Common myeloid progenitor, CD34-positive (primary cell): Measurements from ENCODE around the gene HSD11B2.

Experiments used
- CTCF ChIA-PET: fragments of 350-600 bp; sonication (Branson Sonifier 250); formaldehyde crosslinking; loops from one replicate; lab custom pipeline; 2021; ENCODE audit warnings: antibody characterized with exemption; lab: Charles Lee
- POLR2A ChIA-PET: fragments of 350-600 bp; sonication (Branson Sonifier 250); formaldehyde crosslinking; loops from one replicate; lab custom pipeline; 2021; ENCODE audit warnings: antibody characterized with exemption; lab: Charles Lee
- DNase-seq, 3 donors: peaks; one replicate each; pipeline versions ENCODE4 v3.0.0 to v3.0.0-alpha.2; 2013
- H3K27ac ChIP-seq, 2 experiments: 1 replicate in 1 of 2; 2 replicates in 1 of 2; pipeline ENCODE4 v1.7.0; 2013; ENCODE audit warnings: inconsistent platforms in 2 of 2, low read length in 2 of 2, mild to moderate bottlenecking in 2 of 2, low read depth in 1 of 2, moderate library complexity in 1 of 2; ENCODE audit not compliant: severe bottlenecking in 2 of 2, insufficient read depth in 1 of 2, poor library complexity in 1 of 2
- H3K27me3 ChIP-seq, 5 experiments: replicated peaks in 2 of 5; 1 replicate in 3 of 5; 2 replicates in 2 of 5; pipeline versions ENCODE4 v1.6.1 to v1.7.0; 2013; ENCODE audit warnings: low read length in 4 of 5, mild to moderate bottlenecking in 2 of 5, moderate library complexity in 2 of 5, inconsistent platforms in 1 of 5; ENCODE audit not compliant: insufficient read depth in 5 of 5, control insufficient read depth in 4 of 5
- H3K36me3 ChIP-seq, 4 experiments: 1 replicate in 2 of 4; 2 replicates in 2 of 4; pipeline versions ENCODE4 v1.6.1 to v1.7.0; 2013; ENCODE audit warnings: low read length in 3 of 4, control low read depth in 1 of 4, mild to moderate bottlenecking in 1 of 4; ENCODE audit not compliant: control insufficient read depth in 4 of 4, insufficient read depth in 4 of 4
- H3K4me1 ChIP-seq, 4 experiments: 1 replicate in 3 of 4; 2 replicates in 1 of 4; pipeline versions ENCODE4 v1.6.1 to v1.7.1; 2013; ENCODE audit warnings: low read length in 3 of 4, mild to moderate bottlenecking in 3 of 4, control low read depth in 1 of 4, inconsistent platforms in 1 of 4, moderate library complexity in 1 of 4; ENCODE audit not compliant: control insufficient read depth in 4 of 4, insufficient read depth in 4 of 4; ENCODE audit errors: control extremely low read depth in 1 of 4
- H3K4me3 ChIP-seq, 7 experiments: 1 replicate in 4 of 7; 2 replicates in 3 of 7; pipeline versions ENCODE4 v1.5.1 to v1.7.0; 2013; ENCODE audit warnings: mild to moderate bottlenecking in 7 of 7, low read length in 6 of 7, moderate library complexity in 6 of 7, inconsistent platforms in 2 of 7, low read depth in 2 of 7, control low read depth in 1 of 7; ENCODE audit not compliant: insufficient read depth in 4 of 7, control insufficient read depth in 1 of 7; ENCODE audit errors: extremely low read depth in 1 of 7
- H3K9me3 ChIP-seq, 5 experiments: 1 replicate in 4 of 5; 2 replicates in 1 of 5; pipeline versions ENCODE4 v1.6.1 to v1.7.1; 2013; ENCODE audit warnings: low read length in 4 of 5, mild to moderate bottlenecking in 2 of 5, inconsistent platforms in 1 of 5, low read depth in 1 of 5, moderate library complexity in 1 of 5; ENCODE audit not compliant: control insufficient read depth in 4 of 5, insufficient read depth in 2 of 5; ENCODE audit errors: control extremely low read depth in 1 of 5
- WGBS: methylation state at CpG from one replicate; pipeline ENCODE4 v1.1.5; 2013; ENCODE audit not compliant: insufficient coverage; 5-methylcytosine and 5-hydroxymethylcytosine counted together

HSD11B2 gene

GRCh38 chr16:67457611-67458010, 26.7 kb downstream of the HSD11B2 start:
- Histone ChIP-seq H3K27ac (no peak overlapping the region), H3K27me3 (no peaks in the 10 kb centered on the region), H3K9me3 (no peaks in the 10 kb centered on the region), H3K4me3 (no peak overlapping the region), H3K4me1 (peaks cover 0 to 11% (median 3%) of the 10 kb centered on the region in 4 experiments), H3K36me3 (peaks cover 2 to 58% (median 15%) of the 10 kb centered on the region in 4 experiments)
- CTCF ChIA-PET: interaction anchor here (2.8 to 12.3 kb wide), 3 partner anchors 9 to 33 kb away, joined by 8 to 149 read pairs (median 17); no protein-coding TSS in a partner anchor
- no peak for DNase-seq
- POLR2A ChIA-PET: no interaction called here
- WGBS: 90% methylated on average over 5 of the region's 7 CpGs

GRCh38 chr16:67458121-67458641, 27.3 kb downstream of the HSD11B2 start:
- ChIA-PET CTCF (interaction anchor here (0.6 to 12.3 kb wide), 5 partner anchors 12 to 34 kb away, joined by 3 to 149 read pairs (median 7); no protein-coding TSS in a partner anchor), POLR2A (no interaction called here)
- no peak overlapping the region for H3K27ac ChIP-seq
- H3K36me3 ChIP-seq: peaks cover 2 to 52% (median 9%) of the 10 kb centered on the region in 4 experiments
- no peak for DNase-seq
- H3K4me1 ChIP-seq: peaks cover 0 to 11% (median 3%) of the 10 kb centered on the region in 4 experiments
- no peak overlapping the region for H3K4me3 ChIP-seq
- no peaks in the 10 kb centered on the region for H3K27me3 ChIP-seq
- H3K9me3 ChIP-seq: no peaks in the 10 kb centered on the region
- WGBS: 97% methylated on average over 4 of the region's 6 CpGs

GRCh38 chr16:67459066-67459860, 28.3 kb downstream of the HSD11B2 start:
- POLR2A ChIA-PET: no interaction called here
- no peak overlapping the region for H3K27ac ChIP-seq
- no peak overlapping the region for H3K4me3 ChIP-seq
- no peak for DNase-seq
- WGBS: 87% methylated on average over 6 of the region's 7 CpGs
- H3K9me3 ChIP-seq: no peaks in the 10 kb centered on the region
- H3K36me3 ChIP-seq: peaks cover 0 to 44% (median 8%) of the 10 kb centered on the region in 4 experiments
- peaks cover 0 to 11% (median 3%) of the 10 kb centered on the region in 4 experiments for H3K4me1 ChIP-seq
- CTCF ChIA-PET: interaction anchor here (0.6 to 12.3 kb wide), 6 partner anchors 11 to 35 kb away, joined by 3 to 149 read pairs (median 5); no protein-coding TSS in a partner anchor
- H3K27me3 ChIP-seq: no peaks in the 10 kb centered on the region

- POLR2A ChIA-PET: no interaction called here
These were observed 28.9 kb downstream of the HSD11B2 start for GRCh38 chr16:67459861-67460150.

GRCh38 chr16:67460168-67460567, 29.2 kb downstream of the HSD11B2 start:
- Histone ChIP-seq H3K9me3 (no peaks in the 10 kb centered on the region), H3K27me3 (no peaks in the 10 kb centered on the region), H3K27ac (no peak overlapping the region), H3K4me1 (peaks cover 0 to 11% (median 3%) of the 10 kb centered on the region in 4 experiments), H3K4me3 (no peak overlapping the region), H3K36me3 (peaks cover 0 to 53% (median 8%) of the 10 kb centered on the region in 4 experiments)
- 95% methylated on average over 5 of the region's 5 CpGs for WGBS
- no peak for DNase-seq
- CTCF ChIA-PET: interaction anchor here (1.3 to 12.3 kb wide), 5 partner anchors 12 to 36 kb away, joined by 3 to 149 read pairs (median 3); no protein-coding TSS in a partner anchor
- POLR2A ChIA-PET: no interaction called here

More at GRCh38 chr16:67459861-67460150, 28.9 kb downstream of the HSD11B2 start:
- H3K4me1 ChIP-seq: peaks cover 0 to 11% (median 3%) of the 10 kb centered on the region in 4 experiments
- CTCF ChIA-PET: interaction anchor here (1.4 to 12.3 kb wide), 4 partner anchors 14 to 35 kb away, joined by 3 to 149 read pairs (median 5); no protein-coding TSS in a partner anchor
- peaks cover 0 to 50% (median 8%) of the 10 kb centered on the region in 4 experiments for H3K36me3 ChIP-seq
- 100% methylated on average over 3 of the region's 3 CpGs for WGBS
- no peaks in the 10 kb centered on the region for H3K9me3 ChIP-seq
- no peaks in the 10 kb centered on the region for H3K27me3 ChIP-seq
- DNase-seq: no peak
- no peak overlapping the region for H3K4me3 ChIP-seq
- H3K27ac ChIP-seq: no peak overlapping the region

GRCh38 chr16:67460961-67461360, 30.0 kb downstream of the HSD11B2 start:
- H3K4me1 ChIP-seq: peaks cover 0 to 11% (median 7%) of the 10 kb centered on the region in 4 experiments
- no peaks in the 10 kb centered on the region for H3K9me3 ChIP-seq
- POLR2A ChIA-PET: no interaction called here
- WGBS: 100% methylated on average over 1 of the region's 2 CpGs
- no peak for DNase-seq
- H3K4me3 ChIP-seq: no peak overlapping the region
- H3K27me3 ChIP-seq: no peaks in the 10 kb centered on the region
- CTCF ChIA-PET: interaction anchor here (1.0 to 12.3 kb wide), 6 partner anchors 9 to 36 kb away, joined by 3 to 149 read pairs (median 3); no protein-coding TSS in a partner anchor
- H3K27ac ChIP-seq: no peak overlapping the region
- peaks cover 0 to 55% (median 8%) of the 10 kb centered on the region in 4 experiments for H3K36me3 ChIP-seq
